Lung (tissue), 12 donors: Measurements from ENCODE around the gene APOBEC2. TPM values are rescaled to one million over a fixed set of nuclear protein-coding genes. Genes with fewer than 3 reads are reported as not detected.

ENCODE experiments used
- ATAC-seq: fragments of 200-7000 bp; cut with Tn5 transposase; one replicate; pipeline ENCODE4 v1.9.1; 2020; ENCODE audit warnings: moderate number of reproducible peaks; ENCODE audit not compliant: insufficient read depth, low FRiP score
- DNase-seq, 3 donors: peaks; one replicate each; pipeline ENCODE4 v3.0.0-alpha.2; 2013 to 2017
- H3K27ac ChIP-seq, 2 donors: one replicate each; pipeline ENCODE4 v1.5.1; 2013; ENCODE audit warnings: mild to moderate bottlenecking in 2 of 2, moderate library complexity in 2 of 2, control low read depth in 1 of 2, inconsistent platforms in 1 of 2, low read depth in 1 of 2, low read length in 1 of 2
- H3K27me3 ChIP-seq, 3 donors: one replicate each; pipeline ENCODE4 v1.5.1; 2013; ENCODE audit warnings: low read length in 2 of 3; ENCODE audit not compliant: control insufficient read depth in 3 of 3, insufficient read depth in 3 of 3
- H3K36me3 ChIP-seq, 4 donors: one replicate each; pipeline ENCODE4 v1.5.1; 2013; ENCODE audit warnings: low read length in 4 of 4, mild to moderate bottlenecking in 1 of 4, moderate library complexity in 1 of 4; ENCODE audit not compliant: control insufficient read depth in 4 of 4, insufficient read depth in 4 of 4
- H3K4me1 ChIP-seq, 5 donors: one replicate each; pipeline ENCODE4 v1.5.1; 2013; ENCODE audit warnings: low read length in 5 of 5, mild to moderate bottlenecking in 2 of 5, moderate library complexity in 1 of 5; ENCODE audit not compliant: control insufficient read depth in 5 of 5, insufficient read depth in 5 of 5
- H3K4me3 ChIP-seq: one replicate; pipeline ENCODE4 v1.5.1; 2013; ENCODE audit warnings: mild to moderate bottlenecking, control low read depth, moderate library complexity
- H3K9ac ChIP-seq, 2 donors: one replicate each; pipeline ENCODE4 v1.5.1; 2013; ENCODE audit warnings: low read length in 2 of 2, control low read depth in 1 of 2; ENCODE audit not compliant: insufficient read depth in 1 of 2
- H3K9me3 ChIP-seq, 4 donors: one replicate each; pipeline ENCODE4 v1.5.1; 2013; ENCODE audit warnings: low read length in 3 of 4, mild to moderate bottlenecking in 1 of 4, moderate library complexity in 1 of 4; ENCODE audit not compliant: control insufficient read depth in 4 of 4, insufficient read depth in 3 of 4
- CTCF ChIP-seq: IDR thresholded peaks from 2 replicates; pipeline ENCODE4 v1.5.1; 2012; ENCODE audit warnings: mild to moderate bottlenecking; ENCODE audit errors: control extremely low read depth, extremely low read depth
- WGBS, 2 donors: extraction: QIAGEN DNeasy Blood & Tissue Kit; methylation state at CpG; one replicate each; pipeline ENCODE4 v1.1.7; 2013; 5-methylcytosine and 5-hydroxymethylcytosine counted together
- polyA plus RNA-seq, 2 donors: library from polyadenylated mRNA; stranded (reverse); fragments of 200-250 nt; gene quantifications; one replicate each; pipeline ENCODE4 v1.2.1, GENCODE V29; 2013
- total RNA-seq, 2 donors: library from RNA; depleted of rRNA in 1 of 2; stranded (reverse); fragments of >200 nt in 1 of 2; gene quantifications; one replicate each; pipeline ENCODE4 v1.2.1, GENCODE V29; 2014 to 2021
- donor health status: control.
- donor health status: control.
- donor health status: Bipolar disorder and iron deficiency.
- donor health status: healthy.
- donor health status: DM: yes; HTN: yes; CAD: no.

Gene APOBEC2
- total and polyA plus RNA-seq, 4 donors: 0.10 to 0.51 (median 0.37) TPM

- WGBS, 2 donors: 92 to 93% methylated on average over 3 of the region's 3 CpGs
- DNase-seq: no peak
- no peak for TF ChIP-seq CTCF
- H3K27ac ChIP-seq: no peak overlapping the region
- peaks cover 0 to 7% (median 0%) of the 10 kb centered on the region in 5 donors for H3K4me1 ChIP-seq
- no peaks in the 10 kb centered on the region for H3K9me3 ChIP-seq
- no peak overlapping the region for H3K9ac ChIP-seq
- H3K27me3 ChIP-seq: no peaks in the 10 kb centered on the region
- no peak for ATAC-seq
- H3K36me3 ChIP-seq: no peaks in the 10 kb centered on the region
- H3K4me3 ChIP-seq: no peak overlapping the region
Measured at GRCh38 chr6:41038205-41038604, 14.8 kb upstream of the APOBEC2 start.

- Histone ChIP-seq H3K27ac (no peak within 1 kb of the TSS), H3K9ac (no peak within 1 kb of the TSS), H3K4me1 (peaks cover 0 to 7% (median 0%) of the 10 kb centered on the region in 5 donors), H3K9me3 (no peaks in the 10 kb centered on the region), H3K36me3 (no peaks in the 10 kb centered on the region), H3K27me3 (no peaks in the 10 kb centered on the region), H3K4me3 (no peak within 1 kb of the TSS)
- peak; percentile 38 for TF ChIP-seq CTCF
- WGBS, 2 donors: 68 to 70% methylated on average over 10 of the region's 10 CpGs
- DNase-seq: peak; percentile 21 to 42 (median 41)
- peak; percentile 49 for ATAC-seq
Measured at GRCh38 chr6:41039060-41039998, 13.7 kb upstream of the APOBEC2 start, which contains the start of gene UNC5CL. TSS of gene UNC5CL (minus strand) at chr6:41039221. CDS start at chr6:41035074, 4,147 bp downstream.

- 62 to 68% methylated on average over 6 of the region's 6 CpGs for WGBS, 2 donors
- H3K27ac ChIP-seq: no peak overlapping the region
- no peaks in the 10 kb centered on the region for H3K36me3 ChIP-seq
- H3K9me3 ChIP-seq: no peaks in the 10 kb centered on the region
- no peak for TF ChIP-seq CTCF
- no peaks in the 10 kb centered on the region for H3K27me3 ChIP-seq
- ATAC-seq: peak; percentile 54
- H3K4me1 ChIP-seq: peaks cover 0 to 7% (median 0%) of the 10 kb centered on the region in 5 donors
- H3K4me3 ChIP-seq: no peak overlapping the region
- no peak overlapping the region for H3K9ac ChIP-seq
- DNase-seq: peak in 1 of 3 donors; percentile 25
Measured at GRCh38 chr6:41040101-41040939, 12.7 kb upstream of the APOBEC2 start.
